ENCODE measurements around the gene TPH1. TPM values are rescaled to one million over a fixed set of nuclear protein-coding genes. Genes with fewer than 3 reads are reported as not detected.

TPH1 gene
- total and polyA plus RNA-seq, 7 donors: 0.03 to 0.28 (median 0.07) TPM; not detected in 1

GRCh38 chr11:18071098-18071705 is 25.1 kb upstream of the TPH1 start:
- 79 to 86% (median 86%) methylated on average over 4 of the region's 4 CpGs for WGBS, 3 donors
- no peak for DNase-seq
- ATAC-seq: no peak
- Histone ChIP-seq H3K36me3 (ENCODE audit: insufficient read depth in 1 of 2, low read depth in 1 of 2) (no peaks in the 10 kb centered on the region), H3K27me3 (ENCODE audit: insufficient read depth in 3 of 3, low read length in 2 of 3) (no peaks in the 10 kb centered on the region), H3K27ac (no peak overlapping the region), H3K9me3 (no peaks in the 10 kb centered on the region), H3K4me3 (no peak overlapping the region), H3K4me1 (no peaks in the 10 kb centered on the region)
- no peak for TF ChIP-seq CTCF (IDR thresholded peaks at IDR 0.05)
- intact Hi-C loops (cut with DNase I): no loop called here

GRCh38 chr11:18067372-18067771 is 21.3 kb upstream of the TPH1 start:
- WGBS, 3 donors: 89 to 97% (median 92%) methylated on average over 2 of the region's 2 CpGs
- H3K27me3 ChIP-seq (ENCODE audit: insufficient read depth in 3 of 3, low read length in 2 of 3): no peaks in the 10 kb centered on the region

GRCh38 chr11:18066626-18067025 is 20.6 kb upstream of the TPH1 start:
- no peak overlapping the region for H3K27ac ChIP-seq
- H3K36me3 ChIP-seq (ENCODE audit: insufficient read depth in 1 of 2, low read depth in 1 of 2): no peaks in the 10 kb centered on the region
- H3K9me3 ChIP-seq: no peaks in the 10 kb centered on the region
- ATAC-seq (no peak), DNase-seq (no peak)
- intact Hi-C loops (cut with DNase I): no loop called here
- no peaks in the 10 kb centered on the region for H3K27me3 ChIP-seq (ENCODE audit: insufficient read depth in 3 of 3, low read length in 2 of 3)
- no peaks in the 10 kb centered on the region for H3K4me1 ChIP-seq
- 83 to 88% (median 84%) methylated on average over 2 of the region's 2 CpGs for WGBS, 3 donors
- H3K4me3 ChIP-seq: no peak overlapping the region
- no peak for TF ChIP-seq CTCF (IDR thresholded peaks at IDR 0.05)

More at GRCh38 chr11:18067372-18067771, 21.3 kb upstream of the TPH1 start:
- DNase-seq (no peak), ATAC-seq (no peak)
- Histone ChIP-seq H3K4me1 (no peaks in the 10 kb centered on the region), H3K27ac (no peak overlapping the region), H3K9me3 (no peaks in the 10 kb centered on the region), H3K4me3 (no peak overlapping the region), H3K36me3 (ENCODE audit: insufficient read depth in 1 of 2, low read depth in 1 of 2) (no peaks in the 10 kb centered on the region)
- no peak for TF ChIP-seq CTCF (IDR thresholded peaks at IDR 0.05)
- intact Hi-C loops (cut with DNase I): no loop called here

- no peak overlapping the region for H3K4me3 ChIP-seq
- no peaks in the 10 kb centered on the region for H3K27me3 ChIP-seq (ENCODE audit: insufficient read depth in 3 of 3, low read length in 2 of 3)
- H3K36me3 ChIP-seq (ENCODE audit: insufficient read depth in 1 of 2, low read depth in 1 of 2): no peaks in the 10 kb centered on the region
- TF ChIP-seq CTCF (IDR thresholded peaks at IDR 0.05): no peak
- intact Hi-C loops (cut with DNase I): no loop called here
- ATAC-seq (no peak), DNase-seq (no peak)
- H3K9me3 ChIP-seq: no peaks in the 10 kb centered on the region
- WGBS, 3 donors: 89 to 94% (median 91%) methylated on average over 8 of the region's 8 CpGs
- no peaks in the 10 kb centered on the region for H3K4me1 ChIP-seq
- no peak overlapping the region for H3K27ac ChIP-seq
Observed at GRCh38 chr11:18065572-18065971, 19.5 kb upstream of the TPH1 start.

- WGBS, 3 donors: 86 to 89% (median 87%) methylated on average over 7 of the region's 7 CpGs
- Histone ChIP-seq H3K4me3 (no peak overlapping the region), H3K27me3 (ENCODE audit: insufficient read depth in 3 of 3, low read length in 2 of 3) (no peaks in the 10 kb centered on the region), H3K9me3 (no peaks in the 10 kb centered on the region), H3K4me1 (no peaks in the 10 kb centered on the region), H3K27ac (no peak overlapping the region), H3K36me3 (ENCODE audit: insufficient read depth in 1 of 2, low read depth in 1 of 2) (no peaks in the 10 kb centered on the region)
- DNase-seq (no peak), ATAC-seq (no peak)
- intact Hi-C loops (cut with DNase I): no loop called here
- TF ChIP-seq CTCF (IDR thresholded peaks at IDR 0.05): no peak
Observed at GRCh38 chr11:18064450-18065054, 18.5 kb upstream of the TPH1 start.

Measured in psoas muscle (tissue), 8 donors.